ENCODE data around the gene SLC2A9.

Gene SLC2A9

GRCh38 chr4:9938933-9939332, 82.4 kb downstream of the SLC2A9 start:
- in situ Hi-C loops (cut with MboI; ENCODE audit: low pct_unique_long_range_greater_than_20kb, low sequenced_read_pairs, unreplicated experiment): no loop called here
- no peak for TF ChIP-seq CTCF (IDR thresholded peaks at IDR 0.05; ENCODE audit: extremely low read depth, insufficient read depth, missing control alignments)
- DNase-seq (ENCODE audit: low spot score): no peak

DNA sequence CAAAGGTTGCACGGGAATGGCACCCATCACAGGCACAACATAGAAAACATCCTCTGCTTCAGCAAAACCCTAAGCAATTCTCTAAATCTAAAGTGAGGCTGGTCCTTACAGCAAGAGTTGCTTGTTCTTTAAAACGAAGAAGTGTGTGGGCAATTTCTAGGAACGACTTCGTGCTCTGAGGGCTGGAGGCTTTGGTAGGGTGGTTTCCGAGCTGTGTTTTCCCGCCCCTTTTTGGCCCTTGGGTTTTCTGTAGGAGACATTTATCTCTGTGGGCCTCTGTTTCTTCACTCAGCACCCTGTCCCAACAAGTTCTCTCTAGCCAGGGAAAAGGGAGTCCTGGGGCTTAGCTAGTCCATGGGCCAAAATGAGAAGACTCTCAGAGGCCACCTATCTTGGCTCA, 84.2 kb downstream of the SLC2A9 start:
- DNase-seq (ENCODE audit: low spot score): no peak
- TF ChIP-seq CTCF (IDR thresholded peaks at IDR 0.05; ENCODE audit: extremely low read depth, insufficient read depth, missing control alignments): no peak
- in situ Hi-C loops (cut with MboI; ENCODE audit: low pct_unique_long_range_greater_than_20kb, low sequenced_read_pairs, unreplicated experiment): no loop called here

DNA sequence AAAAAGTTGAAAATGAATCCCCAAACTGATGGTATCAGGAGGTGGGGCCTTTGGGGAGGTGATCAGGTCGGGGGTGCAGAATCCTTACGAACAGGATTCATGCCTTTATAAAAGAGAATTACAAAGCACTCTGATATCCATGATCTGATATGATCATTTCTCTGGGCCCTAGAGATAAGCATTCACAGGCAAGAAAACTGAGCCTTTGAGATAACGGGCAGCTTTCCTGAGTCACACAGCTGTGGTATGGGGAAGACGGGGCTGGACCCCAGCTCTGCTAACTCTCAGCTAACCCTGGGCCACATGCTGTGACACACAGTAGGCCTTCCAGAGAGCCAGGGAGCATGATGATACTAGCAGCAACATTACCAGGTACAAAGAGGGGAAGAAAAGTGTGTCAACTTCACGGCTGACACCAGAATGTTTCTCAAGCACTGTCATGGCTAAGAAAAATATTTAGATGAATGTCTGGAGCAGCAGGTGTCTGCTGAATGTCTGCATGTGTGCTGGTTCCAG, 85.1 kb downstream of the SLC2A9 start:
- DNase-seq (ENCODE audit: low spot score): no peak
- no peak for TF ChIP-seq CTCF (IDR thresholded peaks at IDR 0.05; ENCODE audit: extremely low read depth, insufficient read depth, missing control alignments)
- in situ Hi-C loops (cut with MboI; ENCODE audit: low pct_unique_long_range_greater_than_20kb, low sequenced_read_pairs, unreplicated experiment): no loop called here

DNA sequence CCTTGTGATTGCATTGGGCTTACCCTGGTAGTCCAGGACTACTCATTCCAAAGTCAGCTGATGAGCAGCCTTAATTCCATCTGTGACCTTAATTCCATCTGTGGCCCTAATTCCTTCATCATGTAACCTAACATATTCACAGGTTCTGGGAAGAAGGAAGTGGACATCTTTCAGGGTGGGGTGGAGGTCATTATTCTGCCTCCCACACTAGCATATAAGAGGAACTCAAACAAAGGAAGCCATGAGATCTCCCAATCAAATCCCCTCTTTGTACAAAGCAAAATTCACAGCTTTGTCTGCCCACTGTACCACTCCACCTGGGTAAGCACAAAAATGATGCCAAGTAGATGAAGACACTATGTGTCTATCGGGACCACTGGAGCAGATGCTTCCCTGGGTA, 87.3 kb downstream of the SLC2A9 start:
- in situ Hi-C loops (cut with MboI; ENCODE audit: low pct_unique_long_range_greater_than_20kb, low sequenced_read_pairs, unreplicated experiment): no loop called here
- no peak for DNase-seq (ENCODE audit: low spot score)
- TF ChIP-seq CTCF (IDR thresholded peaks at IDR 0.05; ENCODE audit: extremely low read depth, insufficient read depth, missing control alignments): no peak

DNA sequence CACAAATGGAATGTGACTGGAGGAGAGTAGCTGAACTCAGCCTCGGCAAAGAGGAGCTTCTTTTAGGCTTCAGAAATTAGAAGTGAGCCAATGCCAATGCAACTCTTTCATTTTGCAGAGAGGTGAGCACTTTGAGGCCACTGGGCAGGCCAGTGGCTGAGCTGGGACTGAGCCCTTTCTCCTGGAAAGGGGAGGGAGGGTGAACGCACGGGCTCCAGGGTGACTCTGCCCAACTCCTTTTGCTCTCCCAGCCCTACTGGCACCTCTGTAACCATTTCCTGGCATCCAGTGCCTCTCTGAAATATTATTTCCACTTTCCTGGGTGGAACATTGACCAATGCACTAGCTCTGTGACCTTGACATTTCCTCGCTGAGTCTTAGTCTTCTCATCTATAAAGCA, 88.1 kb downstream of the SLC2A9 start:
- no peak for TF ChIP-seq CTCF (IDR thresholded peaks at IDR 0.05; ENCODE audit: extremely low read depth, insufficient read depth, missing control alignments)
- DNase-seq (ENCODE audit: low spot score): no peak
- in situ Hi-C loops (cut with MboI; ENCODE audit: low pct_unique_long_range_greater_than_20kb, low sequenced_read_pairs, unreplicated experiment): no loop called here

GRCh38 chr4:9932771-9933170, 88.5 kb downstream of the SLC2A9 start:
- TF ChIP-seq CTCF (IDR thresholded peaks at IDR 0.05; ENCODE audit: extremely low read depth, insufficient read depth, missing control alignments): no peak
- no peak for DNase-seq (ENCODE audit: low spot score)
- in situ Hi-C loops (cut with MboI; ENCODE audit: low pct_unique_long_range_greater_than_20kb, low sequenced_read_pairs, unreplicated experiment): no loop called here

GRCh38 chr4:9931146-9931545, 90.2 kb downstream of the SLC2A9 start:
- TF ChIP-seq CTCF (IDR thresholded peaks at IDR 0.05; ENCODE audit: extremely low read depth, insufficient read depth, missing control alignments): no peak
- in situ Hi-C loops (cut with MboI; ENCODE audit: low pct_unique_long_range_greater_than_20kb, low sequenced_read_pairs, unreplicated experiment): no loop called here
- no peak for DNase-seq (ENCODE audit: low spot score)
